Caco-2 (cell line): Measurements from ENCODE around the gene USP19. TPM values are rescaled to one million over a fixed set of nuclear protein-coding genes. Genes with fewer than 3 reads are reported as not detected.

ENCODE experiments used
- BruUV-seq: library from RNA; stranded (reverse); fragments of 400-500 nt; replicated peaks from 2 replicates; lab custom pipeline; 2021; lab: Mats Ljungman, UMichigan
- CTCF ChIA-PET: fragments of 300-600 bp; sonication (Branson Sonifier 250); formaldehyde crosslinking; loops from one replicate; lab custom pipeline; 2022; ENCODE audit warnings: antibody characterized with exemption; lab: Charles Lee
- POLR2A ChIA-PET: fragments of 300-600 bp; sonication (Branson Sonifier 250); formaldehyde crosslinking; loops from one replicate; lab custom pipeline; 2022; ENCODE audit warnings: antibody characterized with exemption; lab: Charles Lee
- DNase-seq, 2 experiments: peaks; one replicate each; pipeline versions ENCODE4 v3.0.0 to v3.0.0-alpha.2; 2020 to 2022
- H3K27me3 ChIP-seq: replicated peaks from 2 replicates; pipeline ENCODE4 v1.6.0; 2011; ENCODE audit warnings: low read length; ENCODE audit not compliant: control insufficient read depth, insufficient read depth
- H3K36me3 ChIP-seq: 2 replicates; pipeline ENCODE4 v1.5.1; 2011; ENCODE audit warnings: low read length; ENCODE audit not compliant: control insufficient read depth, insufficient read depth
- H3K4me1 ChIP-seq: fragments of 250-450 bp; sonication (Bioruptor Pico); 2 replicates; pipeline ENCODE4 v1.5.1; 2020; ENCODE audit warnings: mild to moderate bottlenecking
- H3K4me3 ChIP-seq: 2 replicates; pipeline ENCODE4 v1.5.1; 2011; ENCODE audit warnings: low read depth, mild to moderate bottlenecking, control low read depth, low read length
- H3K9me3 ChIP-seq: fragments of 250-450 bp; sonication (Bioruptor Pico); 2 replicates; pipeline ENCODE4 v1.5.1; 2020; ENCODE audit warnings: mild to moderate bottlenecking, moderate library complexity
- H3K27ac Mint-ChIP-seq: one replicate; pipeline ENCODE4 v1.8.0; 2022; ENCODE audit warnings: mixed read lengths; ENCODE audit not compliant: unreplicated experiment
- H3K27me3 Mint-ChIP-seq: one replicate; pipeline ENCODE4 v1.8.0; 2022; ENCODE audit warnings: mixed read lengths; ENCODE audit not compliant: insufficient read depth, unreplicated experiment
- H3K36me3 Mint-ChIP-seq: one replicate; pipeline ENCODE4 v1.8.0; 2022; ENCODE audit warnings: mild to moderate bottlenecking, mixed read lengths; ENCODE audit not compliant: insufficient read depth, unreplicated experiment
- H3K4me1 Mint-ChIP-seq: one replicate; pipeline ENCODE4 v1.8.0; 2022; ENCODE audit warnings: low read depth, mixed read lengths; ENCODE audit not compliant: unreplicated experiment
- H3K4me3 Mint-ChIP-seq: one replicate; pipeline ENCODE4 v1.8.0; 2022; ENCODE audit warnings: mild to moderate bottlenecking, moderate library complexity, mixed read lengths; ENCODE audit not compliant: unreplicated experiment
- H3K9me3 Mint-ChIP-seq: one replicate; pipeline ENCODE4 v1.8.0; 2022; ENCODE audit warnings: mixed read lengths; ENCODE audit not compliant: unreplicated experiment
- CTCF ChIP-seq, 2 experiments: fragments of 200-600 bp in 1 of 2; IDR thresholded peaks; 1 replicate in 1 of 2; 2 replicates in 1 of 2; pipeline versions ENCODE4 v1.5.1 to v1.8.0; 2011 to 2022; ENCODE audit warnings: antibody characterized with exemption in 1 of 2, control low read depth in 1 of 2, inconsistent platforms in 1 of 2, low read depth in 1 of 2, low read length in 1 of 2, mild to moderate bottlenecking in 1 of 2, moderate library complexity in 1 of 2; ENCODE audit not compliant: insufficient read depth in 1 of 2, severe bottlenecking in 1 of 2, unreplicated experiment in 1 of 2
- intact Hi-C: fragments of 100-400 bp; cut with micrococcal nuclease; formaldehyde crosslinking; loops from one replicate; pipeline ENCODE4 v1.10.0; 2022; ENCODE audit not compliant: unreplicated experiment
- total RNA-seq: library from RNA; stranded (reverse); gene quantifications from 2 replicates; pipeline ENCODE4 v1.2.3, GENCODE V29; 2022

USP19 gene
- total RNA-seq, 1 experiment from 2014 or later = 55.9 TPM

GRCh38 chr3:49134471-49135265, 14.0 kb upstream of the USP19 start:
- no TSS peak for BruUV-seq

GRCh38 chr3:49133226-49133951, 12.8 kb upstream of the USP19 start:
- Histone ChIP-seq H3K9me3 (no peaks in the 10 kb centered on the region), H3K27me3 (no peaks in the 10 kb centered on the region), H3K4me3 (peak overlapping the region; percentile 66), H3K4me1 (peaks cover 15% of the 10 kb centered on the region), H3K36me3 (peaks cover 3% of the 10 kb centered on the region; the same call in 1 of the 2 replicates)
- Mint-ChIP-seq H3K9me3 (no peaks in the 10 kb centered on the region), H3K4me3 (peak overlapping the region; percentile 93), H3K27ac (peak overlapping the region; percentile 90), H3K36me3 (peaks cover 26% of the 10 kb centered on the region), H3K27me3 (no peaks in the 10 kb centered on the region), H3K4me1 (peaks cover 13% of the 10 kb centered on the region)
- intact Hi-C loops = loop anchor here (1.0 kb wide), 2 partner anchors 25 to 39 kb away; partner anchors contain the start of gene QRICH1
- no TSS peak for BruUV-seq
- no peak for TF ChIP-seq CTCF (IDR thresholded peaks at IDR 0.05; ENCODE audit: insufficient read depth in 1 of 2, low read depth in 1 of 2, low read length in 1 of 2, severe bottlenecking in 1 of 2, unreplicated experiment in 1 of 2)
- peak; percentile 86 to 90 for DNase-seq
- ChIA-PET CTCF (interaction anchor here (0.6 to 2.0 kb wide), 6 partner anchors 12 to 447 kb away, joined by 3 to 15 read pairs (median 5); partner anchors contain the start of genes NCKIPSD, NDUFAF3, QRICH1 and USP19), POLR2A (interaction anchor here (0.5 to 3.1 kb wide), 4 partner anchors 13 to 207 kb away, joined by 4 to 27 read pairs (median 8); partner anchors contain the start of genes NDUFAF3, QRICH1, USP19 and USP4)

More at GRCh38 chr3:49134471-49135265, 14.0 kb upstream of the USP19 start:
- intact Hi-C loops = no loop called here
- Mint-ChIP-seq H3K36me3 (peaks cover 18% of the 10 kb centered on the region), H3K27ac (no peak overlapping the region), H3K4me3 (peak overlapping the region; percentile 93), H3K4me1 (peaks cover 13% of the 10 kb centered on the region), H3K9me3 (no peaks in the 10 kb centered on the region), H3K27me3 (no peaks in the 10 kb centered on the region)
- Histone ChIP-seq H3K4me3 (no peak overlapping the region), H3K36me3 (0 out of 2 replicates have a peak, but pooled peaks cover 3% of the 10 kb centered on the region), H3K9me3 (no peaks in the 10 kb centered on the region), H3K27me3 (no peaks in the 10 kb centered on the region), H3K4me1 (peaks cover 15% of the 10 kb centered on the region)
- DNase-seq = no peak
- ChIA-PET POLR2A (interaction anchor here (3.1 kb wide), 1 partner anchor 40 kb away, joined by 27 read pairs; the partner anchor contains the start of gene QRICH1), CTCF (interaction anchor here (0.7 to 1.2 kb wide), 3 partner anchors 14 to 325 kb away, joined by 3 to 8 read pairs (median 4); partner anchors contain the start of gene USP19)
- TF ChIP-seq CTCF (IDR thresholded peaks at IDR 0.05; ENCODE audit: insufficient read depth in 1 of 2, low read depth in 1 of 2, low read length in 1 of 2, severe bottlenecking in 1 of 2, unreplicated experiment in 1 of 2) = no peak
